Lower lobe of right lung (tissue), 2 donors: ENCODE measurements around the gene EML3. TPM values are rescaled to one million over a fixed set of nuclear protein-coding genes. Genes with fewer than 3 reads are reported as not detected.
A peak's percentile ranks its signal among the peaks of the same experiment; 100 is the strongest.

Source experiments
- ATAC-seq, 2 donors: fragments of 200-7000 bp; cut with Tn5 transposase; one replicate each; pipeline ENCODE4 v1.9.1; 2020 to 2022; ENCODE audit warnings: mild to moderate bottlenecking in 2 of 2, moderate library complexity in 2 of 2
- DNase-seq: peaks from one replicate; pipeline ENCODE4 v3.0.0-alpha.2; 2020
- H3K27ac ChIP-seq: fragments of 200-600 bp; one replicate; pipeline ENCODE4 v1.8.0; 2022
- H3K27me3 ChIP-seq: fragments of 200-600 bp; one replicate; pipeline ENCODE4 v1.8.0; 2022; ENCODE audit warnings: low read depth
- H3K36me3 ChIP-seq: fragments of 200-600 bp; one replicate; pipeline ENCODE4 v1.8.0; 2022; ENCODE audit warnings: mild to moderate bottlenecking
- H3K4me1 ChIP-seq: fragments of 200-600 bp; one replicate; pipeline ENCODE4 v1.8.0; 2022
- H3K4me3 ChIP-seq: fragments of 200-600 bp; one replicate; pipeline ENCODE4 v1.8.0; 2022; ENCODE audit warnings: mild to moderate bottlenecking
- H3K9me3 ChIP-seq: fragments of 200-600 bp; one replicate; pipeline ENCODE4 v1.8.0; 2022
- intact Hi-C: fragments of 100-400 bp; cut with DNase I; formaldehyde crosslinking; loops from one replicate; pipeline ENCODE4 v1.11.0; 2022
- total RNA-seq: library from RNA; stranded (reverse); fragmentation: NEBNext Ultra II Directional; extraction: Animal tissue kit (Norgen Biotek cat#: 25700); gene quantifications from one replicate; pipeline ENCODE4 v1.2.1, GENCODE V29; 2021
- TF ChIP-seq, protein P1 (sequence below): fragments of 200-600 bp; IDR thresholded peaks from one replicate; pipeline ENCODE4 v1.8.0; 2022; ENCODE audit warnings: antibody characterized with exemption, mild to moderate bottlenecking
- donor health status: DM: no; HTN: yes; CAD: no; lungs with severe emphysema.

Gene EML3
- total RNA-seq, 1 donor from 2014 or later: 69.3 TPM

DNA sequence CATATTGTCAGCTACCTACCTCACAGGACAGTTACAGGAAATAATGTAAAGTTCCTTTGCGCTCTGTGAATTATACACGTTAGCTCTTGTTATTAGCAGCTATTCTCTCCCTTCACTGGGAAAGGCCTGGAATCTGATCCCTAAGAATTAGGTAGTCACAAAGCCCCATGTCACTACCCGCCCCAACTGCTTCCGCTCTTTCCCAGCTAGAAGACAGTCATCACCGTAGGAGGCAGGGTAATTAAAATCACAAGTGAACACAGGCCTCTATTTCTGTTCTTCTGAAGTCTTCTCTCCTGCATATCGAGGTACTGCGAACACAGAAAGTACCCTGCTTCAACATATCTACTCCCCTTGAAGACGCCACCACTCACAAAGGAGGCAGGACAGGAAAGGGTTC lies 53.4 kb downstream of the EML3 start:
- no peaks in the 10 kb centered on the region for H3K27me3 ChIP-seq
- intact Hi-C loops: no loop called here
- peaks cover 50% of the 10 kb centered on the region for H3K36me3 ChIP-seq
- ATAC-seq (no peak), DNase-seq (no peak)
- TF ChIP-seq, protein P1, sequence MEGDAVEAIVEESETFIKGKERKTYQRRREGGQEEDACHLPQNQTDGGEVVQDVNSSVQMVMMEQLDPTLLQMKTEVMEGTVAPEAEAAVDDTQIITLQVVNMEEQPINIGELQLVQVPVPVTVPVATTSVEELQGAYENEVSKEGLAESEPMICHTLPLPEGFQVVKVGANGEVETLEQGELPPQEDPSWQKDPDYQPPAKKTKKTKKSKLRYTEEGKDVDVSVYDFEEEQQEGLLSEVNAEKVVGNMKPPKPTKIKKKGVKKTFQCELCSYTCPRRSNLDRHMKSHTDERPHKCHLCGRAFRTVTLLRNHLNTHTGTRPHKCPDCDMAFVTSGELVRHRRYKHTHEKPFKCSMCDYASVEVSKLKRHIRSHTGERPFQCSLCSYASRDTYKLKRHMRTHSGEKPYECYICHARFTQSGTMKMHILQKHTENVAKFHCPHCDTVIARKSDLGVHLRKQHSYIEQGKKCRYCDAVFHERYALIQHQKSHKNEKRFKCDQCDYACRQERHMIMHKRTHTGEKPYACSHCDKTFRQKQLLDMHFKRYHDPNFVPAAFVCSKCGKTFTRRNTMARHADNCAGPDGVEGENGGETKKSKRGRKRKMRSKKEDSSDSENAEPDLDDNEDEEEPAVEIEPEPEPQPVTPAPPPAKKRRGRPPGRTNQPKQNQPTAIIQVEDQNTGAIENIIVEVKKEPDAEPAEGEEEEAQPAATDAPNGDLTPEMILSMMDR: no peak
- no peak overlapping the region for H3K4me3 ChIP-seq
- peak overlapping the region; percentile 76 for H3K27ac ChIP-seq
- H3K9me3 ChIP-seq: no peaks in the 10 kb centered on the region
- peaks cover 59% of the 10 kb centered on the region for H3K4me1 ChIP-seq

DNA sequence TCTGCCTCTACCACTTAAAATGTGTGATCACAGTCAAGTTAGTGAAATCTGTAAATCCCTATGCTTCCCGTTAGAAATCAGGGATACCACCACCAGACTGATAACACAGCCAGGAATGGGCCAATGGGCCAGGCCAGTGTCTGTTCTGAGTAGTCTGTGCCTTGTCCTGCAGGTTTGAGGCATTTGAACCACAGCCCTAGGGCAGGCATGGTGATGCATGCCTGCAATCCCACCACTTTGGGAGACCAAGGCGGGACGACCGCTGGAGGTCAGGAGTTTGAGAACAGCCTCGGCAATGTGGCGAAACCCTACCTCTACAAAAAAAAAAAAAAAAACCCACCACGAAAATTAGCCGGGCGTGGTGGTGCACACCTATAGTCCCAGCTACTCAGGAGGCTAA lies 53.9 kb downstream of the EML3 start:
- no peak for DNase-seq
- no peaks in the 10 kb centered on the region for H3K9me3 ChIP-seq
- H3K27me3 ChIP-seq: no peaks in the 10 kb centered on the region
- TF ChIP-seq, protein P1: no peak
- peaks cover 45% of the 10 kb centered on the region for H3K36me3 ChIP-seq
- no peak for ATAC-seq
- H3K27ac ChIP-seq: peak overlapping the region; percentile 93
- H3K4me1 ChIP-seq: peaks cover 65% of the 10 kb centered on the region
- H3K4me3 ChIP-seq: no peak overlapping the region
- intact Hi-C loops: no loop called here

DNA sequence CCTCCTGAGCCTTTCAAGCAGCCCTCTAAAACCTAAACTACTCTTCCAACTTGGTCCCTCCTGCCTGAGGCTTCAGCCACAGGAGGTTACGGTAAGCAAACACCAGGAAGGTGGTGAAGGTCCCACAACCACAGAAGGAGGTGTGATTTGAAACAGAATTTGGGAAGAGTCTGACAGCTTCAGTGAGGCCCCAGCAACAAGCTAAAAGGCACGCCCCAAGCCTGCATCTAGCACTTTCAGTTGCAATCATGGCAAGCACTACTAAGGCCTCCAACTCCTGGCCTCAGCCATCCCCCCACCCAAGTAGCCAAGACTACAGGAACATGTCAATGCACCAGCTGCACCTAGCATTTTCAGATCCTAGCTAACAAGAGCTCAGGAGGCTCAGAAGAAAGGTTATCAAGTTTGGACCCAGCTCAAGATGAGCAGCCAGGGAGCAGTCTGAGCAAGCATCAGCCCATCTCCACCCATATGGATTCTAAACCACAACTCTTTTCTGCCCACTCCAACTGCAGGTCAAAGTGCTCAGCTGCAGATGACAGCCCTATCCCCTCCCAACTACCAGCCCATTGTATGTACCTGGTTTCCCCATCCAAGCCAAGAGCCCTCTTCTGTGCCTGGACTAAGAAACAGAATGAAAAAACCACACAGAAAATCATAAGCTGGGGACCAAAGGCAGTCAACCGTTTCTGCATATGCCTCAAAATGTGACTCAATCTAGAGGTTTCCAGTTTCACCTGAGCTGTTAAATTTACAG lies 55.5 kb downstream of the EML3 start:
- H3K4me3 ChIP-seq: peak overlapping the region; percentile 37
- no peak for ATAC-seq

DNA sequence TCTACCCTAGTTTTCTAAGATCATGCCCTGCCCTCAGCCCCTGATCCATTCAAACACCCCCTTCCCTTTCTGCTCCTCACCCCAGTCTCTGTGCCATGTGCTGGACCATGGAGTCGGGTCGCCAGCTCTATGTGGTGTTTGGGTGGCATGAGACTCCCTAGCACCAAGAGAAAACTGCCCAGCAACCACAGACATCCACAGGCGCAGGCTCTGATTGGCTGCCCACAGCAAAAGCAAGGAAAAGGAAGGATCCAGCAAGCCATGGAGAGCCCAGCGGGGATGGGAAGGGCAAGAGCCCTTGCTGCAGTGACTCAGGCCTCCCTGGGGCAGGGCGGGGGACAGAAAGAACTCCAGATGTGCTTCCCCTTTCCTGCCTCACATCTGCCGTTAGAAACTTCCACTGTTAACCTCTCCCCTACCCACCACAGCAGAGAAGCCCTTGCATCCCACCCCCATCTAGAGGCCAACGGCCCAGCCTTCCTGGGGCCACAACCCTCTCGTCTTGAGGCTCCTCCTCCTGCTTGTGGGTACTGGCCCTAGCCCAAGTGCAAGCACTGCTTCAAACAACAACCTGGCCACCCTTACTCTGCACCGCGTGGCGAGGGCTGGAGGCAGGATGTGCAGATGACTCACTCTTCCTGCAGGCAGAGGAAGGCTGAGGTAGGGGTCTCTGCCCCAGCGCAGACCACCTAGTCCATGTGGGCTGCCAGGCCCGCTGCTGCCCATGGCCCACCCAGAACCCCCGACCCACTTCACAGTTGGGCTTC lies 56.3 kb downstream of the EML3 start:
- peaks cover 88% of the 10 kb centered on the region for H3K4me1 ChIP-seq
- no peaks in the 10 kb centered on the region for H3K27me3 ChIP-seq
- peaks cover 22% of the 10 kb centered on the region for H3K36me3 ChIP-seq
- H3K4me3 ChIP-seq: peak overlapping the region; percentile 37
- TF ChIP-seq, protein P1: no peak
- intact Hi-C loops: no loop called here
- H3K27ac ChIP-seq: peak overlapping the region; percentile 93
- no peaks in the 10 kb centered on the region for H3K9me3 ChIP-seq
- peak; percentile 94 for DNase-seq
- ATAC-seq: peak; percentile 73 to 74

More for the DNA sequence above, 55.5 kb downstream of the EML3 start:
- TF ChIP-seq, protein P1: no peak
- no peaks in the 10 kb centered on the region for H3K9me3 ChIP-seq
- peaks cover 81% of the 10 kb centered on the region for H3K4me1 ChIP-seq
- no peaks in the 10 kb centered on the region for H3K27me3 ChIP-seq
- intact Hi-C loops: no loop called here
- DNase-seq: no peak
- H3K36me3 ChIP-seq: peaks cover 28% of the 10 kb centered on the region
- H3K27ac ChIP-seq: peak overlapping the region; percentile 93

DNA sequence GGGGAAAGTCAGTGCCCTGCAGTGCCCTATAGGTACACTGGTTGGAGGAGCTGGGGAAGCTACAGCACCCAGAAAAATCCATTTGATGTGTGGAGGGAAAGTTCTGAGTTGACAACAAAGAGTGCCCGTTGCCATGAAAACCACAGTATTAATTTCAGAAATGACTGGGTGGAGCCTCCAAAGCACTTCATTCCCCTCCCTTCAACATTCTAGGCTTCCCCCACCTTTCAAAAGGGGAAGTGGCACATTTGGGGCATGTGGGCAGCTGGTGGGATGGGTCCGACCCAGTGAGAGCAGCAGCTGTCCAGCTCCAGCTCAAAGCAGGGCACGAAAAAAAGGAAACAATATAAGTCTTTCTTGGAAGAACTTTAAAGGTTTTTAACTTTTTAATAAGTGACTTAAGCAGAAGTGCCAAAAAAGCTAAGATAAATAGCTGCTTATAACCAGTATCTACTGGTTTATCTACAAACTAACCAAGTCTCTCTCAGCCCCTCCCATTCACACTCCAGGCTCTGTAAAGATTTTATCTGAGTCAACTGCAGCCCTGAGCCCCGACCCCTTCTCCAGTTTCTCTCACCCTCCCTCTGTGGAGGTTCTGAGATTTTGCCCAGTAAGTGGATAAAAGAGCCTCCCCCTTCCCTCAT lies 57.0 kb downstream of the EML3 start:
- peak overlapping the region; percentile 37 for H3K4me3 ChIP-seq
- peak overlapping the region; percentile 93 for H3K27ac ChIP-seq
- H3K27me3 ChIP-seq: no peaks in the 10 kb centered on the region
- intact Hi-C loops: no loop called here
- TF ChIP-seq, protein P1: no peak
- H3K4me1 ChIP-seq: peaks cover 89% of the 10 kb centered on the region
- ATAC-seq (peak; percentile 20 to 41), DNase-seq (peak; percentile 77)
- no peaks in the 10 kb centered on the region for H3K9me3 ChIP-seq
- peaks cover 22% of the 10 kb centered on the region for H3K36me3 ChIP-seq
